Kidney (tissue), 14 donors: ENCODE data around the gene CEP72. TPM values are rescaled to one million over a fixed set of nuclear protein-coding genes. Genes with fewer than 3 reads are reported as not detected.
"Not testable (repeated sequence)": the region's sequence is repeated elsewhere in the genome, so short reads cannot be mapped to it uniquely, and the experiment has no call there.

ENCODE experiments used
- DNase-seq, 5 donors: peaks; one replicate each; pipeline ENCODE4 v3.0.0-alpha.2; 2013 to 2020
- FAIRE-seq: peaks from 2 replicates; lab custom pipeline; 2012; peaks lifted over from hg19 to GRCh38; lab: Jason Lieb, UNC
- H3K27ac ChIP-seq, 2 donors: one replicate each; pipeline ENCODE4 v1.7.0; 2013; ENCODE audit warnings: low read depth in 2 of 2, low read length in 2 of 2, inconsistent platforms in 1 of 2
- H3K27me3 ChIP-seq: one replicate; pipeline ENCODE4 v1.7.1; 2013; ENCODE audit warnings: low read length, inconsistent platforms; ENCODE audit not compliant: control insufficient read depth, insufficient read depth
- H3K36me3 ChIP-seq, 3 donors: one replicate each; pipeline versions ENCODE4 v1.7.0 to v1.7.1; 2013; ENCODE audit warnings: low read length in 3 of 3, control low read depth in 1 of 3, inconsistent platforms in 1 of 3; ENCODE audit not compliant: insufficient read depth in 3 of 3, control insufficient read depth in 2 of 3
- H3K4me1 ChIP-seq, 3 donors: one replicate each; pipeline versions ENCODE4 v1.7.0 to v1.7.1; 2013; ENCODE audit warnings: low read length in 3 of 3, inconsistent platforms in 1 of 3, low read depth in 1 of 3; ENCODE audit not compliant: control insufficient read depth in 2 of 3, insufficient read depth in 2 of 3
- H3K4me3 ChIP-seq, 3 donors: one replicate each; pipeline versions ENCODE4 v1.7.0 to v1.8.1; 2013; ENCODE audit warnings: low read length in 3 of 3, control low read depth in 1 of 3, inconsistent platforms in 1 of 3
- H3K9ac ChIP-seq, 3 donors: one replicate each; pipeline versions ENCODE4 v1.7.0 to v1.7.1; 2013; ENCODE audit warnings: low read length in 3 of 3, control low read depth in 1 of 3, inconsistent platforms in 1 of 3
- H3K9me3 ChIP-seq, 3 donors: one replicate each; pipeline versions ENCODE4 v1.7.0 to v1.7.1; 2013; ENCODE audit warnings: low read length in 3 of 3, control low read depth in 1 of 3, inconsistent platforms in 1 of 3; ENCODE audit not compliant: control insufficient read depth in 2 of 3, insufficient read depth in 1 of 3
- CTCF ChIP-seq: IDR thresholded peaks from 3 replicates; pipeline ENCODE4 v1.5.1; 2012; ENCODE audit warnings: mild to moderate bottlenecking, moderate library complexity, borderline replicate concordance; ENCODE audit not compliant: insufficient read depth; ENCODE audit errors: extremely low read depth
- intact Hi-C: fragments of 100-400 bp; cut with DNase I; formaldehyde crosslinking; loops from one replicate; pipeline ENCODE4 v1.11.1; 2022
- polyA plus RNA-seq: library from polyadenylated mRNA; stranded (reverse); fragments of 350-450 nt; fragmentation: Illumina TruSeq; extraction: RNeasy Lipid Tissue Mini Kit (QIAGEN cat#74804); gene quantifications from one replicate; pipeline ENCODE4 v1.2.3, GENCODE V29; 2014; ENCODE audit warnings: low read depth, low replicate concordance; ENCODE audit not compliant: insufficient read depth
- total RNA-seq: library from RNA; stranded (reverse); fragmentation: NEBNext Ultra II Directional; extraction: Animal tissue kit (Norgen Biotek cat#: 25700); gene quantifications from one replicate; pipeline ENCODE4 v1.2.1, GENCODE V29; 2021
- donor health status: control.
- donor health status: control.
- donor health status: control.
- donor health status: control.
- donor health status: control.
- donor health status: DM: yes; HTN: yes; CAD: no.
- donor health status: Normal renal cell carcinoma (clear cell type).

Gene CEP72
- total and polyA plus RNA-seq, 2 donors from 2014 or later, result 1.1 to 7.8 TPM

- H3K27me3 ChIP-seq, result no peaks in the 10 kb centered on the region
- no peak for TF ChIP-seq CTCF
- no peak overlapping the region for H3K4me3 ChIP-seq
- no peak for FAIRE-seq
- no peaks in the 10 kb centered on the region for H3K9me3 ChIP-seq
- no peak overlapping the region for H3K27ac ChIP-seq
- intact Hi-C loops, result loop anchor here (10.0 kb wide), 1 partner anchor 91 kb away; no protein-coding TSS in a partner anchor
- no peak overlapping the region for H3K9ac ChIP-seq
- no peaks in the 10 kb centered on the region for H3K36me3 ChIP-seq
- no peaks in the 10 kb centered on the region for H3K4me1 ChIP-seq
- peak in 3 of 5 donors; percentile 7 to 83 (median 33) for DNase-seq
These were observed 71.7 kb downstream of the CEP72 start for GRCh38 chr5:683551-684481.

- no peak overlapping the region for H3K9ac ChIP-seq
- H3K9me3 ChIP-seq, result no peaks in the 10 kb centered on the region
- H3K4me3 ChIP-seq, result no peak overlapping the region
- intact Hi-C loops, result loop anchor here (10.0 kb wide), 1 partner anchor 90 kb away; no protein-coding TSS in a partner anchor
- no peaks in the 10 kb centered on the region for H3K27me3 ChIP-seq
- FAIRE-seq, result no peak
- TF ChIP-seq CTCF, result no peak
- no peaks in the 10 kb centered on the region for H3K36me3 ChIP-seq
- H3K4me1 ChIP-seq, result no peaks in the 10 kb centered on the region
- H3K27ac ChIP-seq, result no peak overlapping the region
- peak in 2 of 5 donors; percentile 8 to 61 for DNase-seq
These were observed 72.6 kb downstream of the CEP72 start for GRCh38 chr5:684751-685216.

GRCh38 chr5:685262-686171, 73.4 kb downstream of the CEP72 start:
- no peak for FAIRE-seq
- no peak overlapping the region for H3K4me3 ChIP-seq
- H3K36me3 ChIP-seq, result no peaks in the 10 kb centered on the region
- H3K9me3 ChIP-seq, result no peaks in the 10 kb centered on the region
- peak in 2 of 5 donors; percentile 6 to 41 for DNase-seq
- no peak overlapping the region for H3K9ac ChIP-seq
- no peaks in the 10 kb centered on the region for H3K4me1 ChIP-seq
- intact Hi-C loops, result loop anchor here (10.0 kb wide), 1 partner anchor 89 kb away; no protein-coding TSS in a partner anchor
- no peaks in the 10 kb centered on the region for H3K27me3 ChIP-seq
- TF ChIP-seq CTCF, result no peak
- no peak overlapping the region for H3K27ac ChIP-seq

- DNase-seq, result peak in 1 of 5 donors; percentile 64
- not testable (repeated sequence) for FAIRE-seq
- intact Hi-C loops, result loop anchor here (10.0 kb wide), 1 partner anchor 89 kb away; no protein-coding TSS in a partner anchor
These were observed 74.0 kb downstream of the CEP72 start for GRCh38 chr5:686172-686523.

GRCh38 chr5:686936-687335, 74.8 kb downstream of the CEP72 start:
- not testable (repeated sequence) for H3K4me3 ChIP-seq, FAIRE-seq, H3K27me3 ChIP-seq, H3K9me3 ChIP-seq, H3K27ac ChIP-seq, H3K4me1 ChIP-seq, H3K9ac ChIP-seq, H3K36me3 ChIP-seq
- intact Hi-C loops, result loop anchor here (10.0 kb wide), 1 partner anchor 88 kb away; no protein-coding TSS in a partner anchor
- DNase-seq, result peak in 1 of 5 donors; percentile 27

More at GRCh38 chr5:686172-686523, 74.0 kb downstream of the CEP72 start:
- not testable (repeated sequence) for H3K9ac ChIP-seq, H3K4me3 ChIP-seq, H3K4me1 ChIP-seq, H3K27me3 ChIP-seq, H3K9me3 ChIP-seq, H3K27ac ChIP-seq, H3K36me3 ChIP-seq
